IPS-11a (cell line): Measurements from ENCODE around the gene TTYH2.
"Not testable (repeated sequence)": the region's sequence is repeated elsewhere in the genome, so short reads cannot be mapped to it uniquely, and the experiment has no call there.

ENCODE experiments used
- H3K4me3 ChIP-seq: one replicate; pipeline ENCODE4 v1.5.1; 2013; ENCODE audit warnings: low read depth, low read length, control low read depth

TTYH2 gene

DNA sequence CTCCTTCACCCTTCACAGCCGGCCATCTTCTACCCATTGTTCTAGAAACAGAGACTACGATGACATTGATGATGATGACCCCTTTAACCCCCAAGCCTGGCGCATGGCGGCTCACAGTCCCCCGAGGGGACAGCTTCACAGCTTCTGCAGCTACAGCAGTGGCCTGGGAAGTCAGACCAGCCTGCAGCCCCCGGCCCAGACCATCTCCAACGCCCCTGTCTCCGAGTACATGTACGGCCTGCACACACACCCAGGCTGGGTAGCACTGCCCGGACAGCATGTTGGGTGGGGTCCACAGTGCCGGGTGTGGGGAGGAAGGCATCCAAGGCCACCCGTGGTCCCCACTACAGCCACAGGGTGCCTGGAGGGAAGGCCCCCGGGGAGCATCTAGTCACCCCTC lies 39.7 kb downstream of the TTYH2 start:
- no peak overlapping the region for H3K4me3 ChIP-seq

- no peak overlapping the region for H3K4me3 ChIP-seq
Measured at GRCh38 chr17:74257311-74257710, 43.9 kb downstream of the TTYH2 start.

- H3K4me3 ChIP-seq: no peak overlapping the region
Measured at GRCh38 chr17:74259667-74260524, 46.5 kb downstream of the TTYH2 start.

GRCh38 chr17:74260525-74260850 lies 47.1 kb downstream of the TTYH2 start:
- no peak overlapping the region for H3K4me3 ChIP-seq

GRCh38 chr17:74262601-74263000 lies 49.2 kb downstream of the TTYH2 start:
- H3K4me3 ChIP-seq: no peak overlapping the region

- not testable (repeated sequence) for H3K4me3 ChIP-seq
Measured at GRCh38 chr17:74267054-74267453, 53.7 kb downstream of the TTYH2 start.

- H3K4me3 ChIP-seq: no peak overlapping the region
Measured at GRCh38 chr17:74267579-74267978, 54.2 kb downstream of the TTYH2 start.

DNA sequence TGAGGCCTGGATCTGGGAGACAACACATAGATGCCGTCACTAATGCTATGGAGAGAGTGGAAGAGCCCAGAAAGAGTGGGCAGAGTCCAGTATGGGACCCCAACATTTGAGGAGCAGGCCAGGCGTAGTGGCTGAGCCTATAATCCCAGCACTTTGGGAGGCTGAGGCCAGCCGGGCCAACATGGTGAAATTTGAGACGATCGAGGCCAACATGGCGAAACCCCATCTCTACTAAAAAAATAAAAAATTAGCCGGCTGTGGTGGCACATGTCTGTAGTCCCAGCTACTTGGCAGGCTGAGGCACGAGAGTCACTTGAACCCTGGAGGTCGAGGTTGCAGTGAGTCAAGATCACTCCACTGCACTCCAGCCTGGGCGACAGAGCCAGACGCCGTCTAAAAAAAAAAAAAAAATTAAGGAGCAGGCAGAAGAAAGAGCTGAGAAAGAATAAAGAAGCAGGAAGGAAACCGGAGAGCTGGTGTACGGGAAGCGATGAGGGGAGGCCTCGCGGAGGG lies 54.7 kb downstream of the TTYH2 start:
- H3K4me3 ChIP-seq: no peak overlapping the region

- H3K4me3 ChIP-seq: no peak overlapping the region
Measured at GRCh38 chr17:74268558-74268957, 55.2 kb downstream of the TTYH2 start.

- no peak overlapping the region for H3K4me3 ChIP-seq
Measured at GRCh38 chr17:74270333-74270732, 57.0 kb downstream of the TTYH2 start.

DNA sequence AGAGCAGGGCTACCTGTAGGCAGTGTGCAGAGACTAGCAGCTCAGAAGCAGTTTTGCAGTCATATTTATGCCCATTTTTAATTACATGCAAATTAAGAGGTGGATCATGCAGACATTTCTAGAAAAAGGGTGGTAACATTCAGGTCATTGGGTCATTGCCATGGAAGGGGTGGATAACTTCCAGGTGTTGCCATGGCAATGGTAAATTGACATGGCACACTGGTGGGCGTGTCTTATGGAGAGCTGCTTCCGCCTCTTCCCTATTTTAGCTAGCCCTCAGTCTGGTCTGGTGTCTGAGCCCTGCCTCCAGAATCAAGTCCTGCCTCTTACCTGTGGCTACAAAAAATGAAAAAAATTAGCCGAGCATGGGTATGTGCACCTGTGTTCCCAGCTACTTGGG lies 57.9 kb downstream of the TTYH2 start:
- H3K4me3 ChIP-seq: no peak overlapping the region

DNA sequence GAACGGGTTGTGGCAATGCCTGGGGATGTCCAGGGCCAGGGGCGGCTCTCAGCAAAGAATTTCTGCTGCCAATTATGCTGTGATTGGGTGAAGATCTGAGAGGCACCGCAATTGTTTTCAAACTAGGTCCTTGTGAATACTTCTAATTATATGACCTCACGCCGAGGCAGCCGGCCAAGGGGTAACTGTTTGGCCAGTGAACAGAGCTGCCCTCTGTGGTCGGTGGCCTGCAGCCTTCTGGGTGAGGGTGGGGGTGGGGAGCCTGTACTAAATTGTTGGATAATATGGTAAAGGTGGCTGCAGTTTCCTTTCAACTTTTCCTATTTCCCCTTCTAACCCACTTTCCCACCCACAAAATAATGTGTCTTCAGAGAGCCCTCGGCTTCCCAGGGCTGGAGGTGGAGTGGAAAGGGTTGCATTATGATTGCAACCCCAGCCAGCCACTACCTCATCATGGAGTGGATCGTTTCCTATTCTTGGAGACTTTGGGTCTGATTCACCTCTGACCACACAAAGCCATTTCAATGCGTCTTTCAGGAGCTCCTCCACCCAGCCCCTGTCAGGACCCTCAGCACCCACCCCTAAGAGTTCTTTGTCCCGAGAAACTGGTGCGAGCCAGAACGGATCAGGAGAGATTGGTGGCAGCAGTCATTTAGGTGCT lies 58.7 kb downstream of the TTYH2 start:
- H3K4me3 ChIP-seq: no peak overlapping the region

DNA sequence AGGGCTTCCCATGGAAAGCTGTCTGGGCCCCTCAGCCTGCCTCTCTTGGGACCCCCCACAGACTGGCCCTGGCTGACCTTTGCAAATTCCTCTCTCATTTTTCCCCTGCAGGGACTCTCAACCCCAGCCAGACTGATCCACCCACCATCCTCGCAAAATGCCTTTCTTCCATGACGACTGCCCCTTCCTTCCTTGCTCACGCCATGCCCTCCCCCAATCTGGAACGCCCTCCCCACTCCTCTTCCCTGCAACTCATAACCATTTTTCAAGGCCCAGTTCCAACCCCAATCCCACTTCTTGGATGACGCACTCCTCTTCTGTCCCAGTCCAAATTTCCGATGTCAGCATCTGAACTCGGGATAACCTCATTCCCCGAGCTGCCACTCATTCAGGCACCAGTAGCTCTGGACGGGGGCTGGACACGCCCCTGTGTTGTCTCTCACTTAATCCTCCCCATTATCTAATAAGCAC lies 59.4 kb downstream of the TTYH2 start:
- H3K4me3 ChIP-seq: no peak overlapping the region

GRCh38 chr17:74274060-74274708 lies 60.8 kb downstream of the TTYH2 start, which contains the start of gene DNAI2:
Gene DNAI2 (plus strand): TSS chr17:74274234. CDS start chr17:74281818, 7,584 bp downstream.
- H3K4me3 ChIP-seq: no peak within 1 kb of the TSS

GRCh38 chr17:74274709-74275340 lies 61.5 kb downstream of the TTYH2 start:
- H3K4me3 ChIP-seq: no peak overlapping the region

GRCh38 chr17:74276051-74276476 lies 62.7 kb downstream of the TTYH2 start:
- no peak overlapping the region for H3K4me3 ChIP-seq

GRCh38 chr17:74276541-74277009 lies 63.2 kb downstream of the TTYH2 start:
- H3K4me3 ChIP-seq: no peak overlapping the region

DNA sequence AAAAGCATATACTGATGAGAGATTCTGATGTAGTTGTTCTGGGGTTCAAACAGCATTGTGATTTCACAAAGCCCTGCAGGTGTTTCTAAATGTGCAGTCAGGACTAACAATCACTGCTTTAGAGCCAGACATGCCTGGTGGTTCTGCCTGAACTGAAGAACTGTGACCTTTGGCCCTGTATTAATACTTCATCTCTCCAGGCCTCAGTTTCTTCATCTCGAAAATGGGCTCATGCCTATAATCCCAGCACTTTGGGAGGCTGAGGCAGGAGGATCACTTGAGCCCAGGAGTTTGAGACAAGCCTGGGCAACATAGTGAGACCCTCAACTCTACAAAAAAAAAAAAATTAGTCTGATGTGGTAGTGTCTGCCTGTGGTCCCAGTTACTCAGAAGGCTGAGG lies 64.6 kb downstream of the TTYH2 start:
- no peak overlapping the region for H3K4me3 ChIP-seq

GRCh38 chr17:74279617-74280016 lies 66.2 kb downstream of the TTYH2 start:
- H3K4me3 ChIP-seq: not testable (repeated sequence)

GRCh38 chr17:74280093-74280513 lies 66.7 kb downstream of the TTYH2 start:
- no peak overlapping the region for H3K4me3 ChIP-seq

GRCh38 chr17:74281799-74282198 lies 68.4 kb downstream of the TTYH2 start:
- H3K4me3 ChIP-seq: no peak overlapping the region
